Immature natural killer cell (primary cell): ENCODE results near the gene APBA2. TPM values are rescaled to one million over a fixed set of nuclear protein-coding genes. Genes with fewer than 3 reads are reported as not detected.

ENCODE experiments used
- DNase-seq, 3 donors: peaks; one replicate each; pipeline ENCODE4 v3.0.0; 2022; ENCODE audit warnings: mixed read lengths in 1 of 3
- H3K27ac Mint-ChIP-seq, 6 donors: one replicate each; pipeline ENCODE4 v1.8.0; 2020; ENCODE audit warnings: mixed read lengths in 6 of 6, mild to moderate bottlenecking in 5 of 6, inconsistent platforms in 4 of 6, moderate library complexity in 3 of 6
- H3K27me3 Mint-ChIP-seq, 3 donors: one replicate each; pipeline ENCODE4 v1.8.0; 2020 to 2021; ENCODE audit warnings: low read depth in 3 of 3, mild to moderate bottlenecking in 3 of 3, mixed read lengths in 3 of 3, moderate library complexity in 3 of 3, inconsistent platforms in 1 of 3
- H3K36me3 Mint-ChIP-seq, 3 donors: one replicate each; pipeline ENCODE4 v1.8.0; 2020; ENCODE audit warnings: mixed read lengths in 3 of 3, inconsistent platforms in 2 of 3, mild to moderate bottlenecking in 2 of 3
- H3K4me1 Mint-ChIP-seq, 2 donors: one replicate each; pipeline ENCODE4 v1.8.0; 2020; ENCODE audit warnings: inconsistent platforms in 2 of 2, mild to moderate bottlenecking in 2 of 2, mixed read lengths in 2 of 2, moderate library complexity in 1 of 2
- H3K4me3 Mint-ChIP-seq, 5 donors: one replicate each; pipeline ENCODE4 v1.8.0; 2020; ENCODE audit warnings: mild to moderate bottlenecking in 5 of 5, mixed read lengths in 5 of 5, inconsistent platforms in 3 of 5, moderate library complexity in 3 of 5
- H3K9me3 Mint-ChIP-seq, 6 donors: one replicate each; pipeline ENCODE4 v1.8.0; 2020; ENCODE audit warnings: mild to moderate bottlenecking in 6 of 6, mixed read lengths in 6 of 6, inconsistent platforms in 4 of 6, moderate library complexity in 3 of 6
- polyA plus RNA-seq, 3 donors: library from polyadenylated mRNA; unstranded; fragments of 300-500 nt; fragmentation: Illumina TruSeq; gene quantifications; one replicate each; pipeline ENCODE4 v1.2.3, GENCODE V29; 2021

The APBA2 gene
- polyA plus RNA-seq, 3 donors from 2014 or later: 24.4 to 68.7 (median 25.4) TPM

GRCh38 chr15:28904541-28905315 lies 19.0 kb downstream of the APBA2 start:
- peaks cover 37 to 43% of the 10 kb centered on the region in 2 donors for H3K4me1 Mint-ChIP-seq
- DNase-seq: no peak
- peak overlapping the region in 1 of 5 donors; percentile 49 for H3K4me3 Mint-ChIP-seq
- peaks cover 3 to 4% (median 3%) of the 10 kb centered on the region in 3 donors for H3K27me3 Mint-ChIP-seq
- H3K36me3 Mint-ChIP-seq: peaks cover 0 to 3% (median 0%) of the 10 kb centered on the region in 3 donors
- H3K9me3 Mint-ChIP-seq: peaks cover 0 to 2% (median 0%) of the 10 kb centered on the region in 6 donors
- H3K27ac Mint-ChIP-seq: peak overlapping the region in 5 of 6 donors; percentile 0 to 80 (median 13)

- Mint-ChIP-seq H3K4me1 (peaks cover 38 to 54% of the 10 kb centered on the region in 2 donors), H3K27ac (peak overlapping the region in 3 of 6 donors; percentile 3 to 83 (median 9)), H3K36me3 (peaks cover 0 to 3% (median 0%) of the 10 kb centered on the region in 3 donors), H3K4me3 (no peak overlapping the region), H3K9me3 (peaks cover 0 to 2% (median 0%) of the 10 kb centered on the region in 6 donors), H3K27me3 (peaks cover 3 to 4% (median 3%) of the 10 kb centered on the region in 3 donors)
- DNase-seq: no peak
Observed at GRCh38 chr15:28907338-28907960, 21.7 kb downstream of the APBA2 start.

- Mint-ChIP-seq H3K4me1 (peaks cover 34 to 40% of the 10 kb centered on the region in 2 donors), H3K27ac (no peak overlapping the region)
Observed at GRCh38 chr15:28909958-28910500, 24.3 kb downstream of the APBA2 start.

GRCh38 chr15:28911310-28911931 lies 25.6 kb downstream of the APBA2 start:
- DNase-seq: no peak
- peaks cover 0 to 3% (median 0%) of the 10 kb centered on the region in 3 donors for H3K36me3 Mint-ChIP-seq
- peak overlapping the region in 2 of 5 donors; percentile 7 to 13 for H3K4me3 Mint-ChIP-seq
- H3K27ac Mint-ChIP-seq: peak overlapping the region in 5 of 6 donors; percentile 13 to 77 (median 55)
- peaks cover 28% of the 10 kb centered on the region in 2 donors for H3K4me1 Mint-ChIP-seq
- H3K9me3 Mint-ChIP-seq: no peaks in the 10 kb centered on the region
- H3K27me3 Mint-ChIP-seq: peaks cover 0 to 4% (median 2%) of the 10 kb centered on the region in 3 donors

More at GRCh38 chr15:28909958-28910500, 24.3 kb downstream of the APBA2 start:
- Mint-ChIP-seq H3K4me3 (no peak overlapping the region), H3K9me3 (no peaks in the 10 kb centered on the region), H3K36me3 (peaks cover 0 to 3% (median 0%) of the 10 kb centered on the region in 3 donors), H3K27me3 (peaks cover 0 to 4% (median 2%) of the 10 kb centered on the region in 3 donors)
- no peak for DNase-seq

GRCh38 chr15:28912422-28912821 lies 26.6 kb downstream of the APBA2 start:
- peaks cover 0 to 2% (median under 1%) of the 10 kb centered on the region in 3 donors for H3K27me3 Mint-ChIP-seq
- no peaks in the 10 kb centered on the region for H3K9me3 Mint-ChIP-seq
- peaks cover 0 to 3% (median 0%) of the 10 kb centered on the region in 3 donors for H3K36me3 Mint-ChIP-seq
- peak overlapping the region in 3 of 6 donors; percentile 2 to 55 (median 21) for H3K27ac Mint-ChIP-seq
- H3K4me1 Mint-ChIP-seq: peaks cover 24 to 26% of the 10 kb centered on the region in 2 donors
- H3K4me3 Mint-ChIP-seq: no peak overlapping the region
- DNase-seq: no peak

GRCh38 chr15:28913171-28913765 lies 27.5 kb downstream of the APBA2 start:
- Mint-ChIP-seq H3K27ac (peak overlapping the region in 1 of 6 donors; percentile 50), H3K36me3 (peaks cover 0 to 3% (median 0%) of the 10 kb centered on the region in 3 donors), H3K4me3 (no peak overlapping the region), H3K27me3 (peaks cover 0 to 2% (median 0%) of the 10 kb centered on the region in 3 donors), H3K4me1 (peaks cover 30 to 32% of the 10 kb centered on the region in 2 donors), H3K9me3 (no peaks in the 10 kb centered on the region)
- DNase-seq: no peak

- peaks cover 0 to 2% (median 0%) of the 10 kb centered on the region in 3 donors for H3K27me3 Mint-ChIP-seq
- no peaks in the 10 kb centered on the region for H3K9me3 Mint-ChIP-seq
- H3K27ac Mint-ChIP-seq: peak overlapping the region in 2 of 6 donors; percentile 4 to 23
- no peak for DNase-seq
- H3K4me3 Mint-ChIP-seq: no peak overlapping the region
- peaks cover 0 to 3% (median 0%) of the 10 kb centered on the region in 3 donors for H3K36me3 Mint-ChIP-seq
- H3K4me1 Mint-ChIP-seq: peaks cover 30 to 33% of the 10 kb centered on the region in 2 donors
Observed at GRCh38 chr15:28914046-28914445, 28.3 kb downstream of the APBA2 start.

GRCh38 chr15:28914483-28915023 lies 28.8 kb downstream of the APBA2 start:
- no peak for DNase-seq
- no peak overlapping the region for H3K27ac Mint-ChIP-seq
- peaks cover 32 to 38% of the 10 kb centered on the region in 2 donors for H3K4me1 Mint-ChIP-seq

GRCh38 chr15:28915041-28915810 lies 29.5 kb downstream of the APBA2 start:
- Mint-ChIP-seq H3K4me1 (peaks cover 38 to 43% of the 10 kb centered on the region in 2 donors), H3K36me3 (peaks cover 0 to 3% (median 0%) of the 10 kb centered on the region in 3 donors), H3K4me3 (no peak overlapping the region), H3K9me3 (no peaks in the 10 kb centered on the region), H3K27me3 (peaks cover 0 to 4% (median 2%) of the 10 kb centered on the region in 3 donors), H3K27ac (no peak overlapping the region)
- no peak for DNase-seq

More at GRCh38 chr15:28914483-28915023, 28.8 kb downstream of the APBA2 start:
- peaks cover 0 to 2% (median under 1%) of the 10 kb centered on the region in 3 donors for H3K27me3 Mint-ChIP-seq
- H3K36me3 Mint-ChIP-seq: no peaks in the 10 kb centered on the region
- H3K4me3 Mint-ChIP-seq: no peak overlapping the region
- H3K9me3 Mint-ChIP-seq: no peaks in the 10 kb centered on the region

- no peaks in the 10 kb centered on the region for H3K9me3 Mint-ChIP-seq
- H3K4me3 Mint-ChIP-seq: no peak overlapping the region
- peaks cover 44 to 49% of the 10 kb centered on the region in 2 donors for H3K4me1 Mint-ChIP-seq
Observed at GRCh38 chr15:28915935-28916334, 30.2 kb downstream of the APBA2 start.

GRCh38 chr15:28917791-28918140 lies 32.0 kb downstream of the APBA2 start:
- Mint-ChIP-seq H3K9me3 (no peaks in the 10 kb centered on the region), H3K27ac (peak overlapping the region in 2 of 6 donors; percentile 41 to 70), H3K4me1 (peaks cover 44 to 50% of the 10 kb centered on the region in 2 donors), H3K36me3 (peaks cover 0 to 3% (median 0%) of the 10 kb centered on the region in 3 donors), H3K27me3 (peaks cover 0 to 4% (median 2%) of the 10 kb centered on the region in 3 donors), H3K4me3 (peak overlapping the region in 2 of 5 donors; percentile 27 to 72)
- DNase-seq: no peak

More at GRCh38 chr15:28915935-28916334, 30.2 kb downstream of the APBA2 start:
- peaks cover 0 to 3% (median 0%) of the 10 kb centered on the region in 3 donors for H3K36me3 Mint-ChIP-seq
- peaks cover 0 to 4% (median 2%) of the 10 kb centered on the region in 3 donors for H3K27me3 Mint-ChIP-seq
- DNase-seq: no peak
- no peak overlapping the region for H3K27ac Mint-ChIP-seq
